ENCODE data around the gene TSPEAR.

GRCh38 chr21:44462086-44462833 is 249.1 kb downstream of the TSPEAR start:
- no peak for TF ChIP-seq CTCF (IDR thresholded peaks at IDR 0.05)
- no peak for TF ChIP-seq EZH2 (IDR thresholded peaks at IDR 0.05; ENCODE audit: borderline replicate concordance, insufficient read depth, low read depth, low read length, poor library complexity, severe bottlenecking)

Data from B cell (primary cell).